ENCODE data around the gene ZNF80.

The ZNF80 gene

GRCh38 chr3:114213292-114213626 is 24.1 kb downstream of the ZNF80 start:
- DNase-seq (ENCODE audit: insufficient read length, low spot score), result no peak
- no peak for TF ChIP-seq SPI1 (IDR thresholded peaks at IDR 0.05; ENCODE audit: low read depth, low read length)
- TF ChIP-seq POU2F2 (IDR thresholded peaks at IDR 0.05; ENCODE audit: low read depth, low read length), result no peak
- TF ChIP-seq POLR2AphosphoS5 (IDR thresholded peaks at IDR 0.05; ENCODE audit: low read depth, low read length), result no peak
- TF ChIP-seq POLR2A (IDR thresholded peaks at IDR 0.05; ENCODE audit: low read depth, low read length), result no peak
- no peak for FAIRE-seq

- DNase-seq (ENCODE audit: insufficient read length, low spot score), result no peak
- TF ChIP-seq POLR2AphosphoS5 (IDR thresholded peaks at IDR 0.05; ENCODE audit: low read depth, low read length), result no peak
- no peak for TF ChIP-seq POU2F2 (IDR thresholded peaks at IDR 0.05; ENCODE audit: low read depth, low read length)
- no peak for TF ChIP-seq POLR2A (IDR thresholded peaks at IDR 0.05; ENCODE audit: low read depth, low read length)
- no peak for TF ChIP-seq TAF1 (IDR thresholded peaks at IDR 0.05; ENCODE audit: low read depth, low read length)
- no peak for TF ChIP-seq SPI1 (IDR thresholded peaks at IDR 0.05; ENCODE audit: low read depth, low read length)
- no peak for TF ChIP-seq PAX5 (IDR thresholded peaks at IDR 0.05; ENCODE audit: insufficient read depth, low read length, severe bottlenecking)
- no peak for FAIRE-seq
Measured at GRCh38 chr3:114212646-114213045, 24.7 kb downstream of the ZNF80 start.

- FAIRE-seq, result peak; percentile 57
Measured at GRCh38 chr3:114207768-114208167, 29.6 kb downstream of the ZNF80 start.

DNA sequence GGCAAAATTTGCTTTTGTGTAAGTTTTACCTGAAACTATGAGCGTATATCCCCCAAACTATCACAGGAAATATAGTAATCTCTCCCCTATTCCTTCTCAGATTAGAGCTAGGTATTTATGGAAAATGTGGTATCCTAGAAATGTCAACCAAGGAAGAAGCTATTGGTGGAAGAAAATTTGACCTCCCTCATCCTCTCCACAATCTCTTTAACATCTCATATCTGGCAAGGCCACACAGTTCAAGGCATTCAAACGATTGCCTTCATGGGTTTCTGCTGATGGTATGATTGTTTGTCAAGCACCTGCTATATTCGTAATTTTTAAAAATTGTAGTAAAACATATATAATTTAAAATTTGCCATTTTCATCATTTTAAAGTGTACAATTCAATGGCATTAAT is 31.0 kb downstream of the ZNF80 start:
- no peak for TF ChIP-seq POU2F2 (IDR thresholded peaks at IDR 0.05; ENCODE audit: low read depth, low read length)
- TF ChIP-seq SPI1 (IDR thresholded peaks at IDR 0.05; ENCODE audit: low read depth, low read length), result no peak
- TF ChIP-seq TAF1 (IDR thresholded peaks at IDR 0.05; ENCODE audit: low read depth, low read length), result no peak
- TF ChIP-seq POLR2A (IDR thresholded peaks at IDR 0.05; ENCODE audit: low read depth, low read length), result no peak
- no peak for TF ChIP-seq PAX5 (IDR thresholded peaks at IDR 0.05; ENCODE audit: insufficient read depth, low read length, severe bottlenecking)
- TF ChIP-seq POLR2AphosphoS5 (IDR thresholded peaks at IDR 0.05; ENCODE audit: low read depth, low read length), result no peak
- DNase-seq (ENCODE audit: insufficient read length, low spot score), result no peak
- no peak for FAIRE-seq

More at GRCh38 chr3:114207768-114208167, 29.6 kb downstream of the ZNF80 start:
- TF ChIP-seq SPI1 (IDR thresholded peaks at IDR 0.05; ENCODE audit: low read depth, low read length) (peak; percentile 73), POLR2AphosphoS5 (IDR thresholded peaks at IDR 0.05; ENCODE audit: low read depth, low read length) (no peak)
- no peak for DNase-seq (ENCODE audit: insufficient read length, low spot score)

- TF ChIP-seq POU2F2 (IDR thresholded peaks at IDR 0.05; ENCODE audit: low read depth, low read length) (no peak), POLR2A (IDR thresholded peaks at IDR 0.05; ENCODE audit: low read depth, low read length) (no peak), TAF1 (IDR thresholded peaks at IDR 0.05; ENCODE audit: low read depth, low read length) (no peak), SPI1 (IDR thresholded peaks at IDR 0.05; ENCODE audit: low read depth, low read length) (no peak), PAX5 (IDR thresholded peaks at IDR 0.05; ENCODE audit: insufficient read depth, low read length, severe bottlenecking) (no peak), POLR2AphosphoS5 (IDR thresholded peaks at IDR 0.05; ENCODE audit: low read depth, low read length) (no peak)
- FAIRE-seq (no peak), DNase-seq (ENCODE audit: insufficient read length, low spot score) (no peak)
Measured at GRCh38 chr3:114205541-114205940, 31.8 kb downstream of the ZNF80 start.

DNA sequence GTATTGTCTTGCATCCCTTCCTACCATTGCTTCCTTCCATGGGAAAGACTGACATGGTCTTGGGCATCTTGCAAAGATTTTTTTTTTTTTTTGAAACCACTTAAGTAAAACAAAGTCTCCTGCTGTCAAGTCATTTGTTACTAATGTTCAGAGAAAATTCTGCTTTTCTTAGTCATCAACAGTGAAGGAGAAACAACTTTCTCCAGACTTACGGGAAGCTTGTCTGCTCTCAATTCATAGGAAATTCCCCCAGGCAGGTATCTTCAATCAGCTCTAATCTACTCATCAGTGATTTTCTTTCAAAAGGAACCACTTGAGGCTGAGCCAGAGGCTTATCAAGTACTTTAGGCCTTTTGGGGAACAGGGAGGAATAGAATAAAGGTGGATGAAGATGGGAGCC is 42.6 kb downstream of the ZNF80 start:
- FAIRE-seq (no peak), DNase-seq (ENCODE audit: insufficient read length, low spot score) (no peak)

DNA sequence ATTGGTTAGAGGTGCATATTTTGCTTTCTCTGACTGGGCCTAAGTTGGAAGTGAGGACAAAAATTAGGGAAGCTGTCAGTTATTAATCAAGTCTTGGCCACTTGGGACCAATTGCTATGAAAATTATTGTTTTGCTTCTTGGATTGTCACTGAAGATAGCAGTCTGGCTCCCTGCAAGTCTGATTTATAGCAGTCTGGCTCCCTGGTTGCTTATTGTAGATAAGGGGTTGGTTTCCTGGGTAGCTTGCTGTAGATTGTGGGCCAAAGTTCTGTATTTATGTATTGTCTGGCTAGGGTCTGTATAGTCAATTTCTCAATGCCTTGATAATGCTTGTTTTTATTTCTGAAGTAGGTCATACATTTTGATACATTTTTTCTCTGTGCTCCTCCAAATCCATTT is 45.2 kb downstream of the ZNF80 start:
- no peak for DNase-seq (ENCODE audit: insufficient read length, low spot score)
- TF ChIP-seq PAX5 (IDR thresholded peaks at IDR 0.05; ENCODE audit: insufficient read depth, low read length, severe bottlenecking), result no peak
- TF ChIP-seq TAF1 (IDR thresholded peaks at IDR 0.05; ENCODE audit: low read depth, low read length), result no peak
- no peak for TF ChIP-seq POLR2AphosphoS5 (IDR thresholded peaks at IDR 0.05; ENCODE audit: low read depth, low read length)
- no peak for TF ChIP-seq POU2F2 (IDR thresholded peaks at IDR 0.05; ENCODE audit: low read depth, low read length)
- TF ChIP-seq POLR2A (IDR thresholded peaks at IDR 0.05; ENCODE audit: low read depth, low read length), result no peak
- TF ChIP-seq SPI1 (IDR thresholded peaks at IDR 0.05; ENCODE audit: low read depth, low read length), result no peak
- FAIRE-seq, result no peak

More for the DNA sequence above, 42.6 kb downstream of the ZNF80 start:
- TF ChIP-seq TAF1 (IDR thresholded peaks at IDR 0.05; ENCODE audit: low read depth, low read length) (no peak), SPI1 (IDR thresholded peaks at IDR 0.05; ENCODE audit: low read depth, low read length) (no peak), POU2F2 (IDR thresholded peaks at IDR 0.05; ENCODE audit: low read depth, low read length) (no peak), POLR2AphosphoS5 (IDR thresholded peaks at IDR 0.05; ENCODE audit: low read depth, low read length) (no peak), PAX5 (IDR thresholded peaks at IDR 0.05; ENCODE audit: insufficient read depth, low read length, severe bottlenecking) (no peak), POLR2A (IDR thresholded peaks at IDR 0.05; ENCODE audit: low read depth, low read length) (no peak)

- TF ChIP-seq POLR2AphosphoS5 (IDR thresholded peaks at IDR 0.05; ENCODE audit: low read depth, low read length), result no peak
- no peak for TF ChIP-seq TAF1 (IDR thresholded peaks at IDR 0.05; ENCODE audit: low read depth, low read length)
- no peak for TF ChIP-seq SPI1 (IDR thresholded peaks at IDR 0.05; ENCODE audit: low read depth, low read length)
- TF ChIP-seq PAX5 (IDR thresholded peaks at IDR 0.05; ENCODE audit: insufficient read depth, low read length, severe bottlenecking), result no peak
- TF ChIP-seq POLR2A (IDR thresholded peaks at IDR 0.05; ENCODE audit: low read depth, low read length), result no peak
- no peak for TF ChIP-seq POU2F2 (IDR thresholded peaks at IDR 0.05; ENCODE audit: low read depth, low read length)
- DNase-seq (ENCODE audit: insufficient read length, low spot score), result no peak
- no peak for FAIRE-seq
Measured at GRCh38 chr3:114186501-114186900, 50.9 kb downstream of the ZNF80 start.

Data from GM12891 (cell line).